H1 (cell line): ENCODE data around the gene AKR7A2. TPM values are rescaled to one million over a fixed set of nuclear protein-coding genes. Genes with fewer than 3 reads are reported as not detected.

Source experiments
- CTCF ChIA-PET: fragments of 300-600 bp; sonication (Branson Sonifier 250); formaldehyde crosslinking; loops from one replicate; lab custom pipeline; 2021; ENCODE audit not compliant: partially characterized antibody; lab: Charles Lee
- POLR2A ChIA-PET: fragments of 300-600 bp; sonication (Branson Sonifier 250); formaldehyde crosslinking; loops from one replicate; lab custom pipeline; 2021; ENCODE audit warnings: inconsistent platforms; ENCODE audit not compliant: partially characterized antibody; lab: Charles Lee
- DNase-seq, 2 experiments: peaks; one replicate each; pipeline versions ENCODE4 v3.0.0 to v3.0.0-alpha.2; 2010 to 2022; ENCODE audit warnings: low spot score in 2 of 2, low read depth in 1 of 2, mixed read lengths in 1 of 2
- FAIRE-seq: peaks from 2 replicates; lab custom pipeline; 2011; peaks lifted over from hg19 to GRCh38; lab: Jason Lieb, UNC
- H2AFZ ChIP-seq: 2 replicates; pipeline ENCODE4 v1.8.1; 2012; ENCODE audit warnings: low read length, inconsistent platforms
- H2AK5ac ChIP-seq: 2 replicates; pipeline ENCODE4 v1.6.1; 2013; ENCODE audit warnings: low read depth, low read length
- H2BK120ac ChIP-seq: replicated peaks from 2 replicates; pipeline ENCODE3; 2013; ENCODE audit warnings: low read depth, low read length, inconsistent platforms
- H2BK12ac ChIP-seq: 2 replicates; pipeline ENCODE4 v1.6.1; 2013; ENCODE audit warnings: low read depth, low read length
- H2BK15ac ChIP-seq: 2 replicates; pipeline ENCODE4 v1.6.1; 2013; ENCODE audit warnings: low read length
- H2BK20ac ChIP-seq: 2 replicates; pipeline ENCODE4 v1.6.1; 2013; ENCODE audit warnings: low read length
- H2BK5ac ChIP-seq: 2 replicates; pipeline ENCODE4 v1.6.1; 2013; ENCODE audit warnings: low read depth, low read length
- H3K14ac ChIP-seq: 2 replicates; pipeline ENCODE4 v1.6.1; 2013; ENCODE audit warnings: inconsistent platforms; ENCODE audit not compliant: insufficient read length
- H3K18ac ChIP-seq: 2 replicates; pipeline ENCODE4 v1.6.1; 2013; ENCODE audit warnings: low read length; ENCODE audit errors: extremely low read depth
- H3K23ac ChIP-seq: 2 replicates; pipeline ENCODE4 v1.6.1; 2013; ENCODE audit warnings: inconsistent platforms; ENCODE audit not compliant: insufficient read length
- H3K23me2 ChIP-seq: 2 replicates; pipeline ENCODE4 v1.6.1; 2013; ENCODE audit warnings: low read depth, low read length
- H3K27ac ChIP-seq: 2 replicates; pipeline ENCODE4 v1.6.1; 2011; ENCODE audit warnings: low read depth, low read length, inconsistent platforms
- H3K27me3 ChIP-seq, 4 experiments: replicated peaks in 1 of 4; 1 replicate in 1 of 4; 2 replicates in 3 of 4; pipeline versions ENCODE4 v1.6.1 to v1.8.1; 2011 to 2013; ENCODE audit warnings: low read length in 3 of 4, mild to moderate bottlenecking in 3 of 4, inconsistent platforms in 2 of 4, mixed read lengths in 2 of 4, moderate library complexity in 1 of 4; ENCODE audit not compliant: control insufficient read depth in 3 of 4, insufficient read depth in 3 of 4; ENCODE audit errors: extremely low read depth in 1 of 4
- H3K36me3 ChIP-seq, 4 experiments: 2 replicates each; pipeline versions ENCODE4 v1.6.1 to v1.8.1; 2011 to 2013; ENCODE audit warnings: mild to moderate bottlenecking in 4 of 4, low read length in 3 of 4, moderate library complexity in 2 of 4, control low read depth in 1 of 4, inconsistent platforms in 1 of 4; ENCODE audit not compliant: insufficient read depth in 4 of 4, control insufficient read depth in 2 of 4
- H3K4ac ChIP-seq: replicated peaks from 2 replicates; pipeline ENCODE3; 2013; ENCODE audit warnings: low read length, low read depth, mixed read lengths, inconsistent platforms; ENCODE audit not compliant: insufficient read length
- H3K4me1 ChIP-seq, 4 experiments: replicated peaks in 1 of 4; 1 replicate in 1 of 4; 2 replicates in 3 of 4; pipeline versions ENCODE4 v1.6.1 to v1.8.1; 2011 to 2013; ENCODE audit warnings: low read length in 3 of 4, inconsistent platforms in 2 of 4, mixed read lengths in 1 of 4; ENCODE audit not compliant: insufficient read depth in 4 of 4, control insufficient read depth in 3 of 4
- H3K4me2 ChIP-seq, 2 experiments: 2 replicates each; pipeline versions ENCODE4 v1.6.1 to v1.8.1; 2011 to 2013; ENCODE audit warnings: low read depth in 2 of 2, low read length in 2 of 2, control low read depth in 1 of 2, inconsistent platforms in 1 of 2, mild to moderate bottlenecking in 1 of 2; ENCODE audit not compliant: insufficient read depth in 1 of 2
- H3K4me3 ChIP-seq, 4 experiments: fragments of 200-600, 300-600 bp in 1 of 4; sonication (generic), shearing (Covaris generic), sonication (Bioruptor Twin) in 1 of 4; 2 replicates each; pipeline versions ENCODE4 v1.5.1 to v1.8.1; 2011 to 2016; ENCODE audit warnings: low read length in 4 of 4, low read depth in 3 of 4, control low read depth in 2 of 4, inconsistent platforms in 2 of 4, mild to moderate bottlenecking in 2 of 4, mixed read lengths in 1 of 4, moderate library complexity in 1 of 4; ENCODE audit not compliant: insufficient read depth in 2 of 4; ENCODE audit errors: extremely low read depth in 1 of 4
- H3K56ac ChIP-seq: replicated peaks from 2 replicates; pipeline ENCODE3; 2013; ENCODE audit warnings: low read depth, mild to moderate bottlenecking, mixed read lengths, low read length, inconsistent platforms; ENCODE audit not compliant: insufficient read length
- H3K79me1 ChIP-seq: 2 replicates; pipeline ENCODE4 v1.6.1; 2013; ENCODE audit warnings: low read depth, low read length, control low read depth
- H3K79me2 ChIP-seq, 2 experiments: 2 replicates each; pipeline versions ENCODE4 v1.6.1 to v1.8.1; 2012 to 2013; ENCODE audit warnings: low read length in 2 of 2, mild to moderate bottlenecking in 2 of 2, inconsistent platforms in 1 of 2; ENCODE audit not compliant: insufficient read depth in 2 of 2, control insufficient read depth in 1 of 2
- H3K9ac ChIP-seq, 4 experiments: replicated peaks in 1 of 4; 1 replicate in 1 of 4; 2 replicates in 3 of 4; pipeline versions ENCODE4 v1.6.1 to v1.8.1; 2011 to 2013; ENCODE audit warnings: low read depth in 3 of 4, low read length in 3 of 4, control low read depth in 2 of 4, mild to moderate bottlenecking in 2 of 4, moderate library complexity in 2 of 4, inconsistent platforms in 1 of 4; ENCODE audit errors: extremely low read depth in 1 of 4
- H3K9me3 ChIP-seq, 2 experiments: 2 replicates each; pipeline versions ENCODE4 v1.6.1 to v1.8.1; 2012 to 2013; ENCODE audit warnings: mild to moderate bottlenecking in 2 of 2, moderate library complexity in 2 of 2, control low read depth in 1 of 2, inconsistent platforms in 1 of 2, low read depth in 1 of 2, low read length in 1 of 2, mixed read lengths in 1 of 2; ENCODE audit not compliant: insufficient read depth in 2 of 2
- H4K20me1 ChIP-seq, 2 experiments: replicated peaks in 1 of 2; 2 replicates each; pipeline versions ENCODE3 to v1.8.1; 2011 to 2013; ENCODE audit warnings: inconsistent platforms in 2 of 2, low read length in 2 of 2, mild to moderate bottlenecking in 1 of 2; ENCODE audit not compliant: insufficient read depth in 2 of 2, control insufficient read depth in 1 of 2
- H4K5ac ChIP-seq: 2 replicates; pipeline ENCODE4 v1.6.1; 2013; ENCODE audit warnings: low read length, low read depth, mixed read lengths, inconsistent platforms; ENCODE audit not compliant: insufficient read length
- H4K8ac ChIP-seq: 2 replicates; pipeline ENCODE4 v1.8.0; 2013; ENCODE audit warnings: mild to moderate bottlenecking, moderate library complexity, low read length, inconsistent platforms; ENCODE audit not compliant: insufficient read depth; ENCODE audit errors: extremely low read depth
- H4K91ac ChIP-seq: replicated peaks from 2 replicates; pipeline ENCODE3; 2013; ENCODE audit warnings: low read length, mixed read lengths, inconsistent platforms; ENCODE audit not compliant: insufficient read length
- BACH1 ChIP-seq: IDR thresholded peaks from 2 replicates; pipeline ENCODE4 v1.6.1; 2012; ENCODE audit warnings: low read length, improper control_type of control experiment
- CHD1 ChIP-seq: IDR thresholded peaks from 2 replicates; pipeline ENCODE4 v1.6.1; 2012; ENCODE audit warnings: low read depth, low read length, improper control_type of control experiment
- EZH2 ChIP-seq: fragments of 200-600 bp; sonication (generic); IDR thresholded peaks from 2 replicates; pipeline ENCODE4 v1.7.1; 2012; ENCODE audit warnings: low read depth, mild to moderate bottlenecking, moderate library complexity, low read length, inconsistent platforms; ENCODE audit not compliant: severe bottlenecking
- GTF2F1 ChIP-seq: IDR thresholded peaks from 2 replicates; pipeline ENCODE4 v1.6.1; 2012; ENCODE audit warnings: low read depth, low read length, improper control_type of control experiment, borderline replicate concordance
- HDAC2 ChIP-seq, 2 experiments: fragments of 300-600 bp in 1 of 2; sonication (generic) in 1 of 2; IDR thresholded peaks; 2 replicates each; pipeline ENCODE4 v1.6.1; 2011 to 2012; ENCODE audit warnings: low read depth in 2 of 2, low read length in 2 of 2, mild to moderate bottlenecking in 2 of 2, moderate library complexity in 2 of 2, borderline replicate concordance in 1 of 2, inconsistent platforms in 1 of 2
- POLR2AphosphoS5 ChIP-seq: IDR thresholded peaks from 2 replicates; pipeline ENCODE4 v1.6.1; 2011; ENCODE audit warnings: low read depth, low read length
- POU5F1 ChIP-seq: IDR thresholded peaks from 2 replicates; pipeline ENCODE4 v1.6.1; 2011; ENCODE audit warnings: low read depth, mild to moderate bottlenecking, low read length, moderate library complexity
- RNF2 ChIP-seq: fragments of 200-900, 300-1000 bp; sonication (generic); IDR thresholded peaks from 2 replicates; pipeline ENCODE4 v1.7.1; 2016; ENCODE audit warnings: borderline replicate concordance, low read depth, mild to moderate bottlenecking, antibody characterized with exemption, low read length; ENCODE audit not compliant: poor library complexity, severe bottlenecking; ENCODE audit errors: missing control alignments
- SIN3A ChIP-seq, 2 experiments: IDR thresholded peaks in 1 of 2; conservative IDR thresholded peaks in 1 of 2; 2 replicates each; pipeline ENCODE4 v1.6.1; 2011 to 2012; ENCODE audit warnings: low read length in 2 of 2, improper control_type of control experiment in 1 of 2, low read depth in 1 of 2, mild to moderate bottlenecking in 1 of 2
- TBP ChIP-seq: IDR thresholded peaks from 2 replicates; pipeline ENCODE4 v1.6.1; 2011; ENCODE audit warnings: low read depth, low read length, improper control_type of control experiment
- WGBS, 2 experiments: shearing (Covaris generic) in 1 of 2; methylation state at CpG; one replicate each; pipeline versions ENCODE4 v1.1.6 to v1.1.7; 2013 to 2015; ENCODE audit warnings: low lambda C conversion rate in 2 of 2, mixed read lengths in 2 of 2, inconsistent platforms in 1 of 2, low coverage in 1 of 2, missing lambda C conversion rate in 1 of 2; ENCODE audit not compliant: insufficient replicate concordance in 2 of 2, insufficient coverage in 1 of 2, insufficient read length in 1 of 2; ENCODE audit errors: extremely low coverage in 1 of 2, missing lambda C conversion rate in 1 of 2; 5-methylcytosine and 5-hydroxymethylcytosine counted together
- polyA plus RNA-seq, 7 experiments: library from polyadenylated mRNA; depleted of rRNA in 3 of 7; stranded (reverse) in 5 of 7; unstranded in 2 of 7; fragments of >200 nt in 5 of 7; fragments of 200-250 nt in 2 of 7; gene quantifications; 1 replicate in 5 of 7; 2 replicates in 1 of 7; 4 replicates in 1 of 7; pipeline versions ENCODE4 v1.2.1 to v1.2.3, GENCODE V29; 2011 to 2013; ENCODE audit warnings: missing spikeins in 2 of 7, mixed read lengths in 2 of 7
- total RNA-seq: library from RNA; stranded (reverse); fragmentation: NEBNext Ultra II Directional; extraction: Animal tissue kit (Norgen Biotek cat#: 25700); gene quantifications from 2 replicates; pipeline ENCODE4 v1.2.1, GENCODE V29; 2021

AKR7A2 gene
- total and polyA plus RNA-seq, 2 of the 8 experiments (the other 6 are each of a cell fraction or from before 2014, with no cell fraction given), result 32.0 to 48.3 TPM

GRCh38 chr1:19360016-19360415, 48.1 kb upstream of the AKR7A2 start:
- Histone ChIP-seq H4K20me1 (peaks cover 14 to 18% of the 10 kb centered on the region in 2 experiments), H3K27me3 (no peaks in the 10 kb centered on the region), H3K56ac (no peak overlapping the region), H4K5ac (no peak overlapping the region), H3K4ac (no peak overlapping the region), H3K23ac (no peak overlapping the region), H4K8ac (no peak overlapping the region), H2BK120ac (no peak overlapping the region), H3K79me1 (peaks cover 9% of the 10 kb centered on the region), H3K79me2 (peaks cover 0 to 19% of the 10 kb centered on the region in 2 experiments; a peak in 2 of 4 replicates), H2AFZ (no peak overlapping the region), H2AK5ac (no peak overlapping the region), H3K9me3 (no peaks in the 10 kb centered on the region), H3K9ac (no peak overlapping the region), H2BK12ac (no peak overlapping the region), H2BK5ac (no peak overlapping the region), H4K91ac (no peak overlapping the region), H2BK20ac (no peak overlapping the region), H3K4me2 (no peak overlapping the region), H3K4me1 (peaks cover 0 to 2% (median 0%) of the 10 kb centered on the region in 4 experiments; a peak in 2 of 7 replicates), H3K4me3 (no peak overlapping the region), H3K27ac (no peak overlapping the region), H3K18ac (no peak overlapping the region), H3K14ac (no peak overlapping the region), H3K23me2 (no peaks in the 10 kb centered on the region), H3K36me3 (peaks cover 3 to 15% (median 11%) of the 10 kb centered on the region in 4 experiments; a peak in 5 of 8 replicates), H2BK15ac (no peak overlapping the region)
- DNase-seq, result no peak
- FAIRE-seq, result no peak
- CTCF ChIA-PET, result interaction anchor here (0.6 to 8.1 kb wide), 5 partner anchors 9 to 123 kb away, joined by 3 to 56 read pairs (median 5); no protein-coding TSS in a partner anchor
- TF ChIP-seq GTF2F1 (no peak), POU5F1 (no peak), BACH1 (no peak), HDAC2 (IDR thresholded peaks at IDR 0.05; ENCODE audit: borderline replicate concordance in 1 of 2, low read depth in 2 of 2, low read length in 2 of 2) (no peak), RNF2 (no peak), TBP (no peak), EZH2 (no peak), POLR2AphosphoS5 (no peak), CHD1 (no peak), SIN3A (conservative IDR thresholded peaks at IDR 0.05 in 1 of 2, IDR thresholded peaks at IDR 0.05 in 1 of 2; ENCODE audit: low read depth in 1 of 2, low read length in 2 of 2) (no peak)
- POLR2A ChIA-PET, result interaction anchor here (1.1 kb wide), 1 partner anchor 24 kb away, joined by 3 read pairs; no protein-coding TSS in a partner anchor
- 91% methylated on average over 5 of the region's 6 CpGs; no CpG with 5 or more reads in 1 of the 2 experiments for WGBS, 2 experiments
